Measurements from ENCODE around the gene APC2.
"Not testable (repeated sequence)": the region's sequence is repeated elsewhere in the genome, so short reads cannot be mapped to it uniquely, and the experiment has no call there.

Gene APC2

DNA sequence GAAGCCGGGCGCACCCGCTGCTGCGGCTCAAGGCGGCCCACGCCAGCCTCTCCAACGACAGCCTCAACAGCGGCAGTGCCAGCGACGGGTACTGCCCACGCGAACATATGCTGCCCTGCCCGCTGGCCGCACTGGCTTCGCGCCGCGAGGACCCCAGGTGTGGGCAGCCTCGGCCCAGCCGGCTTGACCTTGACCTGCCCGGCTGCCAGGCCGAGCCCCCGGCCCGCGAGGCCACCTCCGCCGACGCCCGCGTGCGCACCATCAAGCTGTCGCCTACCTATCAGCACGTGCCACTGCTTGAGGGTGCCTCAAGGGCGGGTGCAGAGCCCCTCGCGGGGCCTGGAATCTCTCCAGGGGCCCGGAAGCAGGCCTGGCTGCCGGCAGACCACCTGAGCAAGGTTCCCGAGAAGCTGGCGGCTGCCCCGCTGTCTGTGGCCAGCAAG is 16.1 kb downstream of the APC2 start:
- DNase-seq (ENCODE audit: low read depth), result no peak

DNA sequence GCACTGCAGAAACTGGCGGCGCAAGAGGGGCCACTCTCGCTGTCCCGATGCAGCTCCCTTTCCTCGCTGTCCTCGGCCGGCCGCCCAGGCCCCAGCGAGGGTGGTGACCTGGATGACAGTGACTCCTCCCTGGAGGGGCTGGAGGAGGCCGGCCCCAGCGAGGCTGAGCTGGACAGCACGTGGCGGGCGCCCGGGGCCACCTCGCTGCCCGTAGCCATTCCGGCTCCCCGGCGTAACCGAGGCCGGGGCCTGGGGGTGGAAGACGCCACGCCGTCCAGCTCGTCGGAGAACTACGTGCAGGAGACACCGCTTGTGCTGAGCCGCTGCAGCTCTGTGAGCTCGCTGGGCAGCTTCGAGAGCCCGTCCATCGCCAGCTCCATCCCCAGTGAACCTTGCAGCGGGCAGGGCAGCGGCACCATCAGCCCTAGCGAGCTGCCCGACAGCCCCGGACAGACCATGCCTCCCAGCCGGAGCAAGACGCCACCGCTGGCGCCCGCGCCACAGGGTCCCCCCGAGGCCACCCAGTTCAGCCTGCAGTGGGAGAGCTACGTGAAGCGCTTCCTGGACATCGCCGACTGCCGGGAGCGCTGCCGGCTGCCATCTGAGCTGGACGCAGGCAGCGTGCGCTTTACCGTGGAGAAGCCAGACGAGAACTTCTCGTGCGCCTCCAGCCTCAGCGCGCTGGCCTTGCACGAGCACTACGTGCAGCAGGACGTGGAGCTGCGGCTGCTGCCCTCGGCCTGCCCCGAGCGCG is 16.7 kb downstream of the APC2 start:
- DNase-seq (ENCODE audit: low read depth), result no peak

DNA sequence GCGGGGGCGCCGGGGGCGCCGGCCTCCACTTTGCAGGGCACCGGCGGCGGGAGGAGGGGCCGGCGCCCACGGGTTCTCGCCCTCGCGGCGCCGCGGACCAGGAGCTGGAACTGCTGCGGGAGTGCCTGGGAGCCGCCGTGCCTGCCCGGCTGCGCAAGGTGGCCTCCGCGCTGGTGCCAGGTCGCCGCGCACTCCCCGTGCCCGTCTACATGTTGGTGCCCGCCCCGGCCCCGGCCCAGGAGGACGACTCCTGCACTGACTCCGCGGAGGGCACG is 17.2 kb downstream of the APC2 start:
- DNase-seq (ENCODE audit: low read depth), result no peak

DNA sequence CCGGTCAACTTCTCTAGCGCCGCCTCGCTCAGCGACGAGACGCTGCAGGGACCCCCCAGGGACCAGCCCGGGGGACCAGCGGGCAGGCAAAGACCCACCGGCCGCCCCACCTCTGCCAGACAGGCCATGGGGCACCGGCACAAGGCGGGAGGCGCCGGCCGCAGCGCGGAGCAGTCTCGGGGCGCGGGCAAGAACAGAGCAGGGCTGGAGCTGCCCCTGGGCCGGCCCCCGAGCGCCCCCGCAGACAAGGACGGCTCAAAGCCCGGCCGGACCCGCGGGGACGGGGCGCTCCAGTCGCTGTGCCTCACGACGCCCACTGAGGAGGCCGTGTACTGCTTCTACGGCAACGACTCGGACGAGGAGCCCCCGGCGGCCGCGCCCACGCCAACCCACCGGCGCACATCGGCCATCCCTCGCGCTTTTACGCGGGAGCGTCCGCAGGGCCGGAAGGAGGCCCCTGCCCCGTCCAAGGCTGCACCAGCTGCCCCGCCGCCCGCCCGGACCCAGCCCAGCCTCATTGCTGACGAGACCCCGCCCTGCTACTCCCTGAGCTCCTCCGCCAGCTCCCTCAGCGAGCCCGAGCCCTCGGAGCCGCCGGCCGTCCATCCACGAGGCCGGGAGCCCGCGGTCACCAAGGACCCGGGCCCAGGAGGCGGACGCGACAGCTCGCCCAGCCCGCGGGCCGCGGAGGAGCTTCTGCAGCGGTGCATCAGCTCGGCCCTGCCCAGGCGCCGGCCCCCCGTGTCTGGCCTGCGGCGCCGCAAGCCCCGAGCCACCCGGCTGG is 17.8 kb downstream of the APC2 start:
- DNase-seq (ENCODE audit: low read depth), result no peak

DNA sequence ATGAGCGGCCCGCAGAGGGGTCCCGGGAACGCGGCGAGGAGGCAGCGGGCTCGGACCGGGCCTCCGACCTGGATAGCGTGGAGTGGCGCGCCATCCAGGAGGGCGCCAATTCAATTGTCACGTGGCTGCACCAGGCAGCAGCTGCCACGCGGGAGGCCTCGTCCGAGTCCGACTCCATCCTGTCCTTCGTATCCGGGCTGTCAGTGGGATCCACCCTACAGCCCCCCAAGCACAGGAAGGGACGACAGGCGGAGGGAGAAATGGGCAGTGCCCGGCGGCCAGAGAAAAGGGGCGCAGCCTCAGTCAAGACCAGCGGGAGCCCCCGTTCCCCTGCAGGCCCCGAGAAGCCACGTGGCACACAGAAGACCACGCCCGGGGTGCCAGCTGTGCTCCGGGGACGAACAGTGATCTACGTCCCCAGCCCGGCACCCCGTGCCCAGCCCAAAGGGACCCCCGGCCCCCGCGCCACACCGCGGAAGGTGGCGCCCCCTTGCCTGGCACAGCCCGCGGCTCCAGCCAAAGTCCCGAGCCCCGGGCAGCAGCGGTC is 18.4 kb downstream of the APC2 start:
- DNase-seq (ENCODE audit: low read depth), result no peak

DNA sequence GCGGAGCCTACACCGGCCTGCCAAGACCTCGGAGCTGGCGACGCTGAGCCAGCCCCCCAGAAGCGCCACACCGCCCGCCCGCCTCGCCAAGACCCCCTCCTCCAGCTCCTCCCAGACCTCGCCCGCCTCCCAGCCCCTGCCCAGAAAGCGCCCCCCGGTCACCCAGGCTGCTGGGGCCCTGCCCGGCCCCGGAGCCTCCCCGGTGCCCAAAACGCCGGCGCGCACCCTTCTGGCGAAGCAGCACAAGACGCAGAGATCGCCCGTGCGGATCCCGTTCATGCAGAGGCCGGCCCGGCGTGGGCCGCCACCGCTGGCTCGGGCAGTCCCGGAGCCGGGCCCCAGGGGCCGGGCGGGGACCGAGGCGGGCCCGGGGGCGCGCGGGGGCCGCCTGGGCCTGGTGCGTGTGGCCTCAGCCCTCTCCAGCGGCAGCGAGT is 18.9 kb downstream of the APC2 start:
- DNase-seq (ENCODE audit: low read depth), result no peak

DNA sequence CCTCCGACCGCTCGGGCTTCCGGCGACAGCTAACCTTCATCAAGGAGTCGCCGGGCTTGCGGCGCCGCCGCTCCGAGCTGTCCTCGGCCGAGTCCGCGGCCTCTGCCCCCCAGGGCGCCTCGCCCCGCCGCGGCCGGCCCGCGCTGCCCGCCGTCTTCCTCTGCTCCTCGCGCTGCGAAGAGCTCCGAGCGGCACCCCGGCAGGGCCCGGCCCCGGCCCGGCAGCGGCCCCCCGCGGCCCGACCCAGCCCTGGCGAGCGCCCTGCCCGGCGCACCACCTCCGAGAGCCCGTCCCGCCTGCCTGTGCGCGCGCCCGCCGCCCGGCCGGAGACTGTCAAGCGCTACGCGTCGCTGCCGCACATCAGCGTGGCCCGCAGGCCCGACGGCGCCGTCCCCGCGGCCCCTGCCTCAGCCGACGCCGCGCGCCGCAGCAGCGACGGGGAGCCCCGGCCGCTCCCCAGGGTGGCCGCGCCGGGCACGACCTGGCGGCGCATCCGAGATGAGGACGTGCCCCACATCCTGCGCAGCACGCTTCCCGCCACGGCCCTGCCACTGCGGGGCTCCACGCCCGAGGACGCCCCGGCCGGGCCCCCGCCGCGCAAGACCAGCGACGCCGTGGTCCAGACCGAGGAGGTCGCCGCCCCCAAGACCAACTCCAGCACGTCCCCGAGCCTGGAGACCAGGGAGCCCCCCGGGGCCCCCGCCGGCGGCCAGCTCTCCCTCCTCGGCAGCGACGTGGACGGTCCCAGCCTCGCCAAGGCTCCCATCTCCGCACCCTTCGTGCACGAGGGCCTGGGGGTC is 19.5 kb downstream of the APC2 start:
- DNase-seq (ENCODE audit: low read depth), result no peak

DNA sequence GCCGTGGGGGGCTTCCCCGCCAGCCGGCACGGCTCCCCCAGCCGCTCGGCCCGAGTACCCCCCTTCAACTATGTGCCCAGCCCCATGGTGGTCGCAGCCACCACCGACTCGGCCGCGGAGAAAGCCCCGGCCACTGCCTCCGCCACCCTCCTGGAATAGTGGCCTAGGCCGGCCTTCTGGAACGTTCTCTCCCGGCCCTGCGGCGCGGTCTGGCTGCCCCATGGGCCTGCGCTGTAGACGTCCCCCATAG is 20.1 kb downstream of the APC2 start:
- no peak for DNase-seq (ENCODE audit: low read depth)

DNA sequence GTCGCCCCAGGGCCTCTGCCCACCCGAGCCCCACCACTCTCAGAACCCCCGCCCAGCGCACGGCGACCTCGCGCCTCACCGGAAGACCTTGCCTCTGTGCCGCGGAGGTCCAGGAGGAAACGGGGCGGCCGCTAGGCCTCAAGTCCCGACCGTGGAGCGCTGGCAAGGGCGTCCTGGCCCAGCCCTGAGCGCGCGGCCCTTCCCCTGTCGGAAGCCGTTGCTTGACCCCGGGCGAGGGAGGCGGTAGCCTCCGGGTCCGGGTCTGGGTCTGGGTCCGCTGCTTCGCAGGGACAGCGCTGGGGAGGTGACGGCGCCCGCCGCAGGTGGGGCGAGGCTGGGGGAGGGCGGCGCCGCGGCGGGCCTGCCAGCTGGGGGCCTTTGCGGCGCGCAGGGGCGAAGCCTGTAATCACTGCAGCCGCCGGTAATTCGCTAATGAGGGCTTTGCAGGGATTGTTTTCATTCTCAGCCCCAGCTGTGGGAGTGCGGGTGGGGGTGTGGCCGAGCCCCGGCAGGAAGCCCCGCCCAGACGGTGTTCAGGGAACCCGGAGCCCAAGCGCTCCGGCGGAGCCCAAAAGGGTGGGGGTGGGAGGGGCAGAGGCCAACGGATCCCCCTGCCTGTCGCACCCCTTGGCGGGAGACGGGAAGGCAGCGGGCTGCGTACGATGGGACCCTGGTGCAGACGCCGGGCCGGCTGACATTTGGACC is 20.5 kb downstream of the APC2 start:
- DNase-seq (ENCODE audit: low read depth), result no peak

DNA sequence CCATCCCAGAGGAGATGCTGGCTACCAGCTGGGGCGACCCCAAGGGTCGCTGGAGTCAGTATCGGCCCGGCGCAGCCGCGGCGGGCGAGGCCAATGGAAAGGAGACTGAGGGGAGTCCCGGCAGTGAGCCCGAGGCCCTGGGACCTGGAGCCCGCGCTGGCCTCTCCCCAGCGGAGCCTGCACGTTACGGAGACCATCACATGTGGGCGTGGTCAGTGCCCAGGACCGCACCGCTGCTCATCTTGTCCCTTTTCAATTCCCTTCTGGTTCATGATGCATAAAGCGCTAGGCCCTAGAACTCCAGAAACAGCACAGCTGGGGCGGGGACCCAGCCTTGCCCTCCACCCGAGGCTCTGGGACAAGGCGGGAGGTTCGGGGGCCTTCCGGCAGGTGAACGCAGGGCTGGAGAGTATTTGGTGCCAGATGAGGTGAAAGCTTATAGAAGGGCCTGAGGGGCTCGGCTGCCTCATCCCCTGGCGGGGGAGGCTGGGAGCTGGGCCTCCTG is 21.1 kb downstream of the APC2 start:
- no peak for DNase-seq (ENCODE audit: low read depth)

DNA sequence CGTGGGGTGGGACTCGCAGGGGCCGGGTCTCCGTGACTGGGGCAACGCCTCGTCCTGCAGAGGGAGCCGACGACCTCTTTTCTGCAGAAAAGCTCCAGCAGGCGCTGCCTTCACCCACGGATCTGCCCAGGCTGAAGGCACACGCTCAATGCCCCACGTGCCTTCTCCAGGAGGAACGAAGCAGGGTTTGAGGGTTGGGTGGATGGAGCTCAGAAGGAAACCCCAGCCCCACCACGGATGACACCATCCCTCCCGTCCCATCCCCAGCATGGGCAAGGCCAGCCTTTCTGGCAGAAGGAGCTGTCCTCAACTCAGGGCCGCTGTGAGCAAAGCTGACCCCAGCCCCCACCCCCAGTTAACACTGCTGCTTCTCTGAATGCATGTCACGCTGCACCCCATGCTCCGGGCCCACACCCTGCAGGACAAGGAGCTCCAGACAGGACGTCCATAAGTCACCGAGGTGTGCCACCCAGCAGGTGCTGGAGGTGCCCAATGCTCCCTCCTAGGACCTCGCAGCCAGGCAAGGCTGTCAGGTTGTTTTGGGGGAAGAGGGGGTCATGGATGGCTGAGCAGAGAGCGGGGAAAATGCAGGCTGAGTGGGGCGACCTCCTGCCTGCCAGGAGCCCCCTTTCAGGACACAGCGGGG is 21.7 kb downstream of the APC2 start:
- no peak for DNase-seq (ENCODE audit: low read depth)

DNA sequence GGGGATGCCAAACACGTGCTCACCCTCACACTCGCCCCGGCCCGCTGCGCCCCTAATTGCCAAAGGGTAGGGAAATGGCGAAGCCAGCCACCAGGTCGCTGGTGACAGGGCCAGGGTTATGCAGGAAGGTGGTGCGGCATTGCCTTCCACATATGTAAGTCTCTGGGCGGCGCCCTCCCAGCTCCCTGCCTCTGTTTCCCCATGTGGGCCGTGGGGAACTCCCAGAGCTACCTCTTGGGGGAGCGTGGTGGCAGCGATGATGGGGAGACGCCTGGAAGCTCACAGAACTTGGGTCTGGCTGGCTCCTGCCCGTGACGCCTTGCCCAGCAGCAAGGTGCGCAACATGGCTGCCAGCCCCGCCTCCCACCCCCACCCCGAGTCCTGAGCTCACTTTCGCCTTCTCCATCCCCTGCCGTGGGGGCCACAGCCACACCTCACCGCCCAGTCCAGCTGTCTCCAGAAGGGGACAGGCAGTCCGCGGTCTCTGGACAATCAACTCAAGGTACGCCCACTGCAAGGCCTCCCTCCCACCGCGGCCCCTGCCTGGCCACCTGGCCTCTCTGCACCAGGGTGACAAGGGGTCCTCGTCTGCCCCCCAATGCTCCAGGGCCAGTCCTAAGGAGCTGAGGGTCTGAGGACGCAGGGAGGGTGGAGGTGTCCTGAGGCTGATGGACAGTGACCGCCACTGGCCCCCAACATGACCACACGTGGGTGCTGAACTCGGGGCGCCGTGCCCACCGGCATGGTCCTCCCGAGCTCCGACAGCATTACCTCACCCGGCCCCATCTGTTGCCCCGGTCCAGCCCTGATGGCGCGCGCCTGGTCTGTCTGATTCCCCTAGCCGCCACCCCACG is 22.5 kb downstream of the APC2 start:
- DNase-seq (ENCODE audit: low read depth), result no peak

DNA sequence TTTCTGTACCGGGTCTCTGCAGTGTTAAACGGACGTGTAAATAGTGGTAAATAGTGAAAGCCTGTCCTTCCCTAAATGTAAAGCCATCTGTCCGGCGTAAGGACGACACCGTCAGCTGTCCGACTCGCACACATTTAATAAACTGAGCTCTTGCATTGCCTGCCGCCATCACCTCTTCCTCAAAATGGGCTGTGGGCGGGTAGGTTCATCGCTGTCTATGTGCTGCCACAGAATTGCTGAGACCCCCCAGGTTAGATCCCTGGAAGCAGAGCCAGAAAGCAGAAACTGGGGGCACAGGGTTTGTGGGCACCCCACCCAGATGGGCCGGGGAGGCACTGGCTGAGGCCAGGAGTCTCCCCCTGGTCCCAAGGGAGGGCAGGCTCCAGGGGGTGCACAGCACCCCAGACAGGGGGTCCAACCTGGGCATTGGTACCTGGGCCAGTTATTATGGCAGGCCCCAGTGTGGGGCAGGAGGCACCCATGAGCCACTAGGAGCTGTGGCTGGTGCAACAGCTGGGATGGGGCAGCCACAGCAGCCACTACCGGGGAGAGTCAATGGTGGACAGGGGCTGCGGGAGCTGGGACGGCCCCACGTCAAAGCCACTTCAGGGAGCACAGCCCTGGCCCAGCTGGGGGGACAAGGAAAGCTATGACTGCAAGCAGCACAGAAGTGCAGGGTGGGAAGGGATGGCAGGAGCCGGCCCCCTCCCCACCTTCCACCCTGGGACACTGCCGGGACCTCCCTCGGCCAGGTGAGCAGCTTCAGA is 23.3 kb downstream of the APC2 start:
- DNase-seq (ENCODE audit: low read depth), result no peak

DNA sequence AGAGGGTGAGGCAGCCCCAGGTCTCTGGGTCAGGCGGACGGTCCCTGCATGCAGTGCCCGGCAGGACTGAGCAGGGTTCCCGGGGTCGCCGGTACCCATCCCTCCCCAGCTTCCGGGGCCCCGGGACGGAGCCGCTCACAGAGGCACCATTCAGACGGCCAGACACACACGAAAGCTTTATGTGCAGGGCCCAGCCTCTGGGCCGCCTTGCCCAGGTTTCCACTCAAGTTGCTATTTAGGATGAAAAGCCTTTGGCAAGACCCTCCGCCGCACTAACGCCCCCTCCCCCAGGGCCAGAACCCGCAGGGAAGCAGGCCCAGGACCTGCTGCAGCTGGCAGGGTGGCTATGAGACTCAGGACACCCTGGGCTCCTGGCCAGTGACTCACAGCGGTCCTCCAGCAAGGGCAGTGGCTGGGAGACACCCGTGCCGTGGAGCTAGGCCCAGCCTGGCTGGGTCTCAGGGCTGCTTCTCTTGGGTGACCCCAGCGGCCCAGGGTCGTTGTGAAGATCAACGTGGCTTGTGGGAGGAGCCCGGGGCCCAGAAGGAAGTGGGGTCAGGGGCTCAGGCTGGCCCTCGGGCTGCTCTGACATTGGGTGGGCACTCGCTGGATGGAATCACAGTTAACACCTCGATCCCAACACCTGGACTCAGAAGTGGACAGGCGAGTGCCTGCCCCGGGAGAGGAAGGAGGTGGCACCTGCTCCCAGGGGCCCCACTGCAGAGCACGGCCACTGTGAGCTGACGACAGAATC is 24.3 kb downstream of the APC2 start:
- DNase-seq (ENCODE audit: low read depth), result no peak

DNA sequence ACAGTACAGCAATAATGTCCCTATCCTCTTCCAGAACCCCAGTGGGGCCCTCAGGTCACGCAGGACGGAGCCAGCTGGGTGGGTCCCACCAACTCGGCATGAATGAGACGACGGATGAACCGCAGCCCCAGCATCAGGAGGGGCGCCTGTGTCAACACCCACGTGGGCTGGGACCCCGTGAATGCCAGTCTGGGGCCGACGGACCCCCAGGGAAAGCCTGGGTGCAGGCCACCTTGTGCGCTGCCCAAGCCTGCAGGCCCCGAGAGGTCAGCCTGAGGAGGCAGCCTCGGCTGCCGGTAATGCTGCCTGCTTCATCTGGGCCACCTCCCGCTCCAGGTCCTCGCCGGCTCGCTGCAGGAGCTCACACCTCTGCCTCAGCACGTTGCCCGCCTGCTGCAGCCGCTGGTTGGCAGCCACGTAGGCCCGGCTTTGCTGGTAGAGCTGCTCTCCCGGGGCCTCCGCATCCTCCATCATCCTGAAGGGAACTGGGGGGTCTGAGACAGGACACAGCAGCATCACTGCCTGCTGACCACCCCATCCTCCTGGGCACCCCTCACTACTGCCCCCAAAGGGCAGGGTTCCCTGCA is 24.9 kb downstream of the APC2 start:
- DNase-seq (ENCODE audit: low read depth), result no peak

DNA sequence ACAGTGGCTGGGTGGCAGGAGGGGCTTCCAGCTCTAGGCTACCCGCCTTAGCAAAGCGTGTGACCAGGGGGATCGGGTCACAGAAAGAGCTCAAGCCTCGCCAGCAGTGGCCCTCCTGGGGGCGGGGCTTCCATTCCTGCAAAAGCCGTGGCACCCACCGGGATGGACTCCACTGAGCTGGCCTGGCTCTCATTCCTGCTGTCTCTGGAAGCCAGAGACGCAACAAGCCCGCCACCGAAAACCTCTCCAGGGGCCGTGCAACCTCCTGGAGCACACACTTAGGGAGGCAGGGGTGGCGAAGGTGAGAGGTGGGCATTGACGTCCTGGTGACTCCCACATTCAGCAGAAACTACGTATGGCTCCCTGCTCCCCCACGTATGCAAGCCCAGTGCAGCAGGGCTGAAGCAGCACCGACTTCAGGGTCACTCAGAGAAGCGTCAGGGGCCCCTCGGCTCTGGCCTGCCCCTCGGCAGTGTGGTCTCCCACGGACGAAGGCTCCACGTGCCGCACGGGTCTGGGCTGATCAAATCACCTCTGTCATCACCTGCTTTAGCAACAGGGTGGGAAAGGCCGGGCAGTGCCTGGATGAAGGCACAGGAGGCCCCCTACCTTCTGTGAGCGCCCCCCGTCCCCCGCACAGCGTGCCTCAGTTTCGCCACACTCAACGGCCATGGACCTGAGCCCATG is 26.0 kb downstream of the APC2 start:
- no peak for DNase-seq (ENCODE audit: low read depth)

DNA sequence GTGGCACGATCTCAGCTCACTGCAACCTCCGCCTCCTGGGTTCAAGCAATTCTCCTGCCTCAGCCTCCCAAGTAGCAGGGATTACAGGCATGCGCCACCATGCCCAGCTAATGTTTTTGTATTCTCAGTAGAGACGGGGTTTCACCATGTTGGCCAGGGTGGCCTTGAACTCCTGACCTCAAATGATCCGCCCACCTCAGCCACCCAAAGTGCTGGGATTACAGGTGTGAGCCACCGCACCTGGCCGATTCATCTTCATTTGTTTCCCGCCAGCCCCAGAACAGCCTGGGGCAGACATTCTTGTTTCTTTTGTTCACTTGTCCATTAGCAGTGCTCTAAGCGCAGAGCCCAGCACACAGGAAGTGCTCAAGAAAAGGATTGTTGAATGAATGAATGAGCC is 27.1 kb downstream of the APC2 start:
- DNase-seq (ENCODE audit: low read depth), result not testable (repeated sequence)

Data from stimulated activated CD8-positive, alpha-beta memory T cell treated with anti-CD3 and anti-CD28 coated beads, Interleukin-15, amount 100 ng/mL, for 24 hours (primary cell).